Measurements from ENCODE around the gene GRPR. TPM values are rescaled to one million over a fixed set of nuclear protein-coding genes. Genes with fewer than 3 reads are reported as not detected.

GRPR gene
- total and polyA plus RNA-seq, 10 of the 15 experiments (the other 5 are each of a cell fraction or from before 2014, with no cell fraction given) = 0.10 to 3.7 (median 0.21) TPM; not detected in 1

GRCh38 chrX:16171944-16172343, 48.6 kb downstream of the GRPR start (continued):
- TF ChIP-seq CUX1 (IDR thresholded peaks at IDR 0.05; ENCODE audit: insufficient replicate concordance, low read depth, low read length) = no peak

GRCh38 chrX:16172391-16172790, 49.0 kb downstream of the GRPR start:
- no peak for DNase-seq (ENCODE audit: low read depth, low spot score)
- Histone ChIP-seq H3K9ac (ENCODE audit: control insufficient read depth, insufficient read depth, low read length) (no peak overlapping the region), H3K4me3 (no peak overlapping the region), H3K4me1 (ENCODE audit: control insufficient read depth, insufficient read depth, low read length) (no peaks in the 10 kb centered on the region), H2AFZ (ENCODE audit: control insufficient read depth, low read depth, low read length) (no peak overlapping the region), H3K79me2 (ENCODE audit: control insufficient read depth, insufficient read depth, low read length) (no peaks in the 10 kb centered on the region), H4K20me1 (ENCODE audit: control insufficient read depth, insufficient read depth) (no peaks in the 10 kb centered on the region), H3K27ac (ENCODE audit: control insufficient read depth, insufficient read depth) (no peak overlapping the region), H3K27me3 (replicated peaks in 1 of 2; ENCODE audit: control insufficient read depth in 2 of 2, insufficient read depth in 2 of 2, low read length in 1 of 2) (no peaks in the 10 kb centered on the region), H3K9me3 (replicated peaks; ENCODE audit: control insufficient read depth, insufficient read depth, low read length) (no peaks in the 10 kb centered on the region; the same call in 2 of the 3 replicates), H3K36me3 (ENCODE audit: control insufficient read depth in 2 of 2, insufficient read depth in 2 of 2, low read length in 1 of 2) (no peaks in the 10 kb centered on the region), H3K4me2 (ENCODE audit: control insufficient read depth, insufficient read depth) (no peak overlapping the region)
- ChIA-PET CTCF (no interaction called here), POLR2A (no interaction called here), RAD21 (ENCODE audit: unreplicated experiment) (no interaction called here), SMC1A (ENCODE audit: uncharacterized antibody, unreplicated experiment) (interaction anchor here (1.4 kb wide), 1 partner anchor 14 kb away, joined by 3 read pairs; no protein-coding TSS in a partner anchor)
- intact Hi-C loops (cut with micrococcal nuclease; ENCODE audit: unreplicated experiment) (no loop called here), in situ Hi-C loops (cut with MboI) (no loop called here)
- WGBS (ENCODE audit: insufficient coverage, insufficient replicate concordance, low lambda C conversion rate, missing lambda C conversion rate) = 93% methylated on average over 3 of the region's 3 CpGs
- no TSS peak for BruUV-seq (replicated peaks)
- no peak for FAIRE-seq
- no peak for ATAC-seq
- TF ChIP-seq ASH2L (IDR thresholded peaks at IDR 0.05; ENCODE audit: borderline replicate concordance, low read depth) (no peak), ZBTB11 (CRISPR knock-in tag; IDR thresholded peaks at IDR 0.05) (no peak), IRF5 (IDR thresholded peaks at IDR 0.05; ENCODE audit: borderline replicate concordance) (no peak), POLR2A (IDR thresholded peaks at IDR 0.05; ENCODE audit: low read depth, low read length) (no peak), MTA3 (IDR thresholded peaks at IDR 0.05; ENCODE audit: borderline replicate concordance, low read length) (no peak), SUZ12 (IDR thresholded peaks at IDR 0.05; ENCODE audit: unreplicated experiment) (no peak), IKZF1 (conservative IDR thresholded peaks at IDR 0.05) (no peak), IRF4 (IDR thresholded peaks at IDR 0.05; ENCODE audit: low read depth, low read length) (no peak), RCOR1 (conservative IDR thresholded peaks at IDR 0.05; ENCODE audit: low read depth, low read length) (no peak), MAX (IDR thresholded peaks at IDR 0.05; ENCODE audit: low read depth, low read length) (no peak), RFX5 (IDR thresholded peaks at IDR 0.05; ENCODE audit: low read depth, low read length) (no peak)
